HL-60 (cell line): ENCODE results near the gene APC2.

Experiments used
- DNase-seq, 2 experiments: peaks; one replicate each; pipeline ENCODE4 v3.0.0-alpha.2; 2010 to 2020; ENCODE audit warnings: low read depth in 1 of 2, low spot score in 1 of 2
- H3K27ac ChIP-seq: fragments of 250-450 bp; sonication (Bioruptor Pico); replicated peaks from 2 replicates; pipeline ENCODE4 v1.5.1; 2020; ENCODE audit warnings: mild to moderate bottlenecking, moderate library complexity
- H3K27me3 ChIP-seq: fragments of 250-450 bp; sonication (Bioruptor Pico); 2 replicates; pipeline ENCODE4 v1.5.1; 2021; ENCODE audit warnings: mild to moderate bottlenecking, moderate library complexity; ENCODE audit not compliant: insufficient read depth, poor library complexity, severe bottlenecking
- H3K4me3 ChIP-seq: replicated peaks from 2 replicates; pipeline ENCODE4 v1.5.1; 2011; ENCODE audit warnings: mild to moderate bottlenecking, control low read depth, low read length; ENCODE audit not compliant: insufficient read depth
- GABPA ChIP-seq: IDR thresholded peaks from 2 replicates; pipeline ENCODE4 v1.6.1; 2012; ENCODE audit warnings: low read depth
- POLR2AphosphoS5 ChIP-seq: IDR thresholded peaks from 2 replicates; pipeline ENCODE4 v1.6.1; 2012; ENCODE audit warnings: low read depth
- SPI1 ChIP-seq: IDR thresholded peaks from 2 replicates; pipeline ENCODE4 v1.6.1; 2012; ENCODE audit warnings: low read depth, mild to moderate bottlenecking, borderline replicate concordance
- TF ChIP-seq, protein P1 (sequence below): IDR thresholded peaks from 2 replicates; pipeline ENCODE4 v1.6.1; 2012; ENCODE audit warnings: low read depth; ENCODE audit not compliant: insufficient replicate concordance
- TF ChIP-seq, protein P2 (sequence below): IDR thresholded peaks from one replicate; pipeline ENCODE4 v1.5.1; 2011; ENCODE audit warnings: low read length, control low read depth, inconsistent platforms; ENCODE audit not compliant: insufficient read depth

Gene APC2

DNA sequence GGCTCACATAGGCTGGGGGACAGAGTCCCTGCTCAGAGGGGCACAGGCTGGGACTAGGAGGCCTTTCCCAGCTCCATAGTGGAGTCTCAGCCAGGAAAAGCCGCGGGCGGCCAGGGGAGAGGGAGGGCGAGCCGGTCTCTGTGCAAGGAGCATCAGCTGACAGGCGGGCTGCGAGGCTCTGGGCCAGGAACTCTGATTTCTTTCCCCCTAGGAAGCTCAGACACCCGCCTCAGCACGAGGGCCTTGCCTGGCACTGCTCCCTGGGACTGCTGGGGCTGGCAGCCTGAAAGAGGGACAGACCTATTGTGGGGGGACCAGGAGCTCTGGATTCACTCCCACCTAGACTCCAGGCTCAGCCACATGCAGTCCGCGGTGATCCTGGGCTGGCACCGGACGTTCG lies 71.7 kb downstream of the APC2 start:
- Histone ChIP-seq H3K27ac (no peak overlapping the region), H3K27me3 (peaks cover 22% of the 10 kb centered on the region), H3K4me3 (no peak overlapping the region)
- no peak for DNase-seq
- TF ChIP-seq GABPA, result no peak
- TF ChIP-seq, protein P1, sequence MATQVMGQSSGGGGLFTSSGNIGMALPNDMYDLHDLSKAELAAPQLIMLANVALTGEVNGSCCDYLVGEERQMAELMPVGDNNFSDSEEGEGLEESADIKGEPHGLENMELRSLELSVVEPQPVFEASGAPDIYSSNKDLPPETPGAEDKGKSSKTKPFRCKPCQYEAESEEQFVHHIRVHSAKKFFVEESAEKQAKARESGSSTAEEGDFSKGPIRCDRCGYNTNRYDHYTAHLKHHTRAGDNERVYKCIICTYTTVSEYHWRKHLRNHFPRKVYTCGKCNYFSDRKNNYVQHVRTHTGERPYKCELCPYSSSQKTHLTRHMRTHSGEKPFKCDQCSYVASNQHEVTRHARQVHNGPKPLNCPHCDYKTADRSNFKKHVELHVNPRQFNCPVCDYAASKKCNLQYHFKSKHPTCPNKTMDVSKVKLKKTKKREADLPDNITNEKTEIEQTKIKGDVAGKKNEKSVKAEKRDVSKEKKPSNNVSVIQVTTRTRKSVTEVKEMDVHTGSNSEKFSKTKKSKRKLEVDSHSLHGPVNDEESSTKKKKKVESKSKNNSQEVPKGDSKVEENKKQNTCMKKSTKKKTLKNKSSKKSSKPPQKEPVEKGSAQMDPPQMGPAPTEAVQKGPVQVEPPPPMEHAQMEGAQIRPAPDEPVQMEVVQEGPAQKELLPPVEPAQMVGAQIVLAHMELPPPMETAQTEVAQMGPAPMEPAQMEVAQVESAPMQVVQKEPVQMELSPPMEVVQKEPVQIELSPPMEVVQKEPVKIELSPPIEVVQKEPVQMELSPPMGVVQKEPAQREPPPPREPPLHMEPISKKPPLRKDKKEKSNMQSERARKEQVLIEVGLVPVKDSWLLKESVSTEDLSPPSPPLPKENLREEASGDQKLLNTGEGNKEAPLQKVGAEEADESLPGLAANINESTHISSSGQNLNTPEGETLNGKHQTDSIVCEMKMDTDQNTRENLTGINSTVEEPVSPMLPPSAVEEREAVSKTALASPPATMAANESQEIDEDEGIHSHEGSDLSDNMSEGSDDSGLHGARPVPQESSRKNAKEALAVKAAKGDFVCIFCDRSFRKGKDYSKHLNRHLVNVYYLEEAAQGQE, result no peak
- TF ChIP-seq POLR2AphosphoS5, result no peak
- TF ChIP-seq, protein P2, sequence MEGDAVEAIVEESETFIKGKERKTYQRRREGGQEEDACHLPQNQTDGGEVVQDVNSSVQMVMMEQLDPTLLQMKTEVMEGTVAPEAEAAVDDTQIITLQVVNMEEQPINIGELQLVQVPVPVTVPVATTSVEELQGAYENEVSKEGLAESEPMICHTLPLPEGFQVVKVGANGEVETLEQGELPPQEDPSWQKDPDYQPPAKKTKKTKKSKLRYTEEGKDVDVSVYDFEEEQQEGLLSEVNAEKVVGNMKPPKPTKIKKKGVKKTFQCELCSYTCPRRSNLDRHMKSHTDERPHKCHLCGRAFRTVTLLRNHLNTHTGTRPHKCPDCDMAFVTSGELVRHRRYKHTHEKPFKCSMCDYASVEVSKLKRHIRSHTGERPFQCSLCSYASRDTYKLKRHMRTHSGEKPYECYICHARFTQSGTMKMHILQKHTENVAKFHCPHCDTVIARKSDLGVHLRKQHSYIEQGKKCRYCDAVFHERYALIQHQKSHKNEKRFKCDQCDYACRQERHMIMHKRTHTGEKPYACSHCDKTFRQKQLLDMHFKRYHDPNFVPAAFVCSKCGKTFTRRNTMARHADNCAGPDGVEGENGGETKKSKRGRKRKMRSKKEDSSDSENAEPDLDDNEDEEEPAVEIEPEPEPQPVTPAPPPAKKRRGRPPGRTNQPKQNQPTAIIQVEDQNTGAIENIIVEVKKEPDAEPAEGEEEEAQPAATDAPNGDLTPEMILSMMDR, result no peak
- TF ChIP-seq SPI1, result no peak

DNA sequence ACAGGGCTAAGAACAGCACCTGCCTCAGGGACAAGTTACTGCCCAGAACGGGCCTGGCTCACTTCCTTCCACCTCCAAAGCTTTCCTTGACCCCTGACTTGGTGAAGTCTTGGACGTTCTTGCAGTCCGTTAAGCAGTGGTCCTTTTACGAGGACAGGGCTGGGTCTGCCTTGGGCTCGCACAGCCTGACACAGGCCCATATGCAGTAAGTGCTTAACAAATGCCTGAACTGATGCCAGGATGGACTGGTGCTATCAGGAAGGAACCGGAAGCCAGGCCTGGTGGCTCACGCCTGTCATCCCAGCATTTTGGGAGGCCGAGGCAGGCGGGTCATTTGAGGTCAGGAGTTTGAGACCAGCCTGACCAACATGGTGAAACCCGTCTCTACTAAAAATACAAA lies 72.1 kb downstream of the APC2 start:
- H3K27ac ChIP-seq, result no peak overlapping the region
- no peak overlapping the region for H3K4me3 ChIP-seq
- DNase-seq, result no peak
- TF ChIP-seq SPI1, result no peak
- TF ChIP-seq, protein P2, result no peak
- TF ChIP-seq GABPA, result no peak
- TF ChIP-seq POLR2AphosphoS5, result no peak
- TF ChIP-seq, protein P1, result no peak
- H3K27me3 ChIP-seq, result peaks cover 22% of the 10 kb centered on the region

DNA sequence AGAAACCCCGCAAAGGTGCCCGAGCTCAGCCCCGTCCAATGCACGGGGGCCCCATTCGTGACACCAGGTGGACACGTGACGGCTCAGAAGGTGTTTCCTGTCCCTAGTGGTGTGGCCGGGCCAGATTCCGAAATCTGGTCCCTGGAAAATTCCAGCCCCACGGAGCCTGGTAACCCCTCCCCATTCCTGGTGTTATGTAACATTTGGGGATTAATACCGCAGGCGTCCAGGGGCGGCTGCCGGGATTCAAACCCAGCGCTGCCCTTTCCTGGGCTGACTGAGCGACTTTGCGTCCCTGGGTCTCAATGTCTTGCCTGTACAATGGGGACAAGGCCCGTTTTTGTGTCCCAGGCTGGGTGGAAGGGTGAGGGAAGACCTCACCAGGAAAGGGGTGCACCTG lies 72.9 kb downstream of the APC2 start:
- H3K4me3 ChIP-seq, result no peak overlapping the region
- H3K27me3 ChIP-seq, result peaks cover 22% of the 10 kb centered on the region
- no peak for DNase-seq
- TF ChIP-seq POLR2AphosphoS5 (no peak), GABPA (no peak), SPI1 (no peak)
- TF ChIP-seq, protein P1, result no peak
- TF ChIP-seq, protein P2, result no peak
- H3K27ac ChIP-seq, result no peak overlapping the region
